Glutamatergic neuron (in vitro differentiated cells): ENCODE measurements around the gene FHIT. TPM values are rescaled to one million over a fixed set of nuclear protein-coding genes. Genes with fewer than 3 reads are reported as not detected.
"Not testable (repeated sequence)": the region's sequence is repeated elsewhere in the genome, so short reads cannot be mapped to it uniquely, and the experiment has no call there.

ENCODE experiments used
- DNase-seq: peaks from one replicate; pipeline ENCODE4 v3.0.0; 2022
- H3K27ac Mint-ChIP-seq: one replicate; pipeline ENCODE4 v1.8.0; 2020; ENCODE audit warnings: mild to moderate bottlenecking, mixed read lengths, inconsistent platforms; ENCODE audit not compliant: unreplicated experiment
- H3K27me3 Mint-ChIP-seq: one replicate; pipeline ENCODE4 v1.8.0; 2020; ENCODE audit warnings: mild to moderate bottlenecking, moderate library complexity, mixed read lengths, inconsistent platforms; ENCODE audit not compliant: unreplicated experiment
- H3K36me3 Mint-ChIP-seq: one replicate; pipeline ENCODE4 v1.8.0; 2020; ENCODE audit warnings: mild to moderate bottlenecking, mixed read lengths, inconsistent platforms; ENCODE audit not compliant: unreplicated experiment
- H3K4me1 Mint-ChIP-seq: one replicate; pipeline ENCODE4 v1.8.0; 2020; ENCODE audit warnings: mild to moderate bottlenecking, low read depth, mixed read lengths, inconsistent platforms; ENCODE audit not compliant: unreplicated experiment
- H3K4me3 Mint-ChIP-seq: one replicate; pipeline ENCODE4 v1.8.0; 2020; ENCODE audit warnings: mild to moderate bottlenecking, mixed read lengths, inconsistent platforms; ENCODE audit not compliant: unreplicated experiment
- H3K9me3 Mint-ChIP-seq: one replicate; pipeline ENCODE4 v1.8.0; 2020; ENCODE audit warnings: mild to moderate bottlenecking, moderate library complexity, mixed read lengths, inconsistent platforms; ENCODE audit not compliant: unreplicated experiment
- total RNA-seq: library from RNA; stranded (reverse); fragmentation: NEBNext Ultra II Directional; extraction: Animal tissue kit (Norgen Biotek cat#: 25700); gene quantifications from one replicate; pipeline ENCODE4 v1.2.1, GENCODE V29; 2021; ENCODE audit not compliant: unreplicated experiment
- TF ChIP-seq, protein P1 (sequence below): fragments of 200-600 bp; sonication (generic); IDR thresholded peaks from one replicate; pipeline ENCODE4 v1.5.0; 2021; ENCODE audit not compliant: partially characterized antibody, unreplicated experiment

The FHIT gene
- total RNA-seq, 1 donor from 2014 or later, result 15.2 TPM

DNA sequence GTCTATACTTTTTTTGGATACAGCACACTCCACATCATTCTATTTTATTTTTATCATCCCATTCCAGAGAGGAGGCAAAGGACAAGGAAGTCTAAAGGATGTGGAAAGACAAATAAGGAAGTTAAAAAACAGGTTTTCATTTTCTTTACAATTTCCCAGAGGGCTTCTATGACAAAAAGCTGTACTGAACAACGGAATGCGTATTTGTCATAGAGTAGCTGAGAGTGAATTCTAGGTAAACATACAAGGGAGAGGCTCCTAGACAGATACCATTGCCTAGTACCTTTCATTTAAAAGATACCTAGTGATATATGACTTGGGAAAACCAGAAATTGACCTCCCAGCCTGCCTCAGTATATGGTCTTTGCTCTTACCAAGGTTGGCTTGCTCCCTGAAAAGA is 341.7 kb downstream of the FHIT start:
- Mint-ChIP-seq H3K36me3 (no peaks in the 10 kb centered on the region), H3K27me3 (peaks cover 1% of the 10 kb centered on the region), H3K4me1 (no peaks in the 10 kb centered on the region), H3K9me3 (no peaks in the 10 kb centered on the region), H3K4me3 (no peak overlapping the region), H3K27ac (no peak overlapping the region)
- TF ChIP-seq, protein P1, sequence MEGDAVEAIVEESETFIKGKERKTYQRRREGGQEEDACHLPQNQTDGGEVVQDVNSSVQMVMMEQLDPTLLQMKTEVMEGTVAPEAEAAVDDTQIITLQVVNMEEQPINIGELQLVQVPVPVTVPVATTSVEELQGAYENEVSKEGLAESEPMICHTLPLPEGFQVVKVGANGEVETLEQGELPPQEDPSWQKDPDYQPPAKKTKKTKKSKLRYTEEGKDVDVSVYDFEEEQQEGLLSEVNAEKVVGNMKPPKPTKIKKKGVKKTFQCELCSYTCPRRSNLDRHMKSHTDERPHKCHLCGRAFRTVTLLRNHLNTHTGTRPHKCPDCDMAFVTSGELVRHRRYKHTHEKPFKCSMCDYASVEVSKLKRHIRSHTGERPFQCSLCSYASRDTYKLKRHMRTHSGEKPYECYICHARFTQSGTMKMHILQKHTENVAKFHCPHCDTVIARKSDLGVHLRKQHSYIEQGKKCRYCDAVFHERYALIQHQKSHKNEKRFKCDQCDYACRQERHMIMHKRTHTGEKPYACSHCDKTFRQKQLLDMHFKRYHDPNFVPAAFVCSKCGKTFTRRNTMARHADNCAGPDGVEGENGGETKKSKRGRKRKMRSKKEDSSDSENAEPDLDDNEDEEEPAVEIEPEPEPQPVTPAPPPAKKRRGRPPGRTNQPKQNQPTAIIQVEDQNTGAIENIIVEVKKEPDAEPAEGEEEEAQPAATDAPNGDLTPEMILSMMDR, result no peak
- no peak for DNase-seq

DNA sequence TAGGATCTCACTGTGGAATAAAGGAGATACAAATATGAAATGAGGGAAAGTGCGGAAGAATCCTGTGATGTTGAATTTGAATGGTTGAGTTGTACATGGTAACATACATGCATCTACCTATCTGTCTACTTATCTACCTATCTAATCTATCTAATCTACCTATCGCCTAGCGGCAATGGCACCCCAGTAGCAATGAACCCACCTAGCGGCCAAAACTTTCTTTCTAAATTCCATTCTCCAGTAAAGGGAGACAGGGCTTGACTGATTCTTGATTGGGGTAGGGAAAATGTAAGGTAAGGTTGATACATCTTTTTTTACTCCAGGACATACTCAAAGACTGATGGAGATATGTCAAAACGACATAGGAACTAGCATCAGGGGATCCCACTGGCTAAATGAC is 345.0 kb downstream of the FHIT start:
- H3K27ac Mint-ChIP-seq, result no peak overlapping the region
- no peaks in the 10 kb centered on the region for H3K9me3 Mint-ChIP-seq
- no peaks in the 10 kb centered on the region for H3K36me3 Mint-ChIP-seq
- H3K4me1 Mint-ChIP-seq, result no peaks in the 10 kb centered on the region
- no peak overlapping the region for H3K4me3 Mint-ChIP-seq
- TF ChIP-seq, protein P1, result no peak
- no peak for DNase-seq
- H3K27me3 Mint-ChIP-seq, result no peaks in the 10 kb centered on the region

DNA sequence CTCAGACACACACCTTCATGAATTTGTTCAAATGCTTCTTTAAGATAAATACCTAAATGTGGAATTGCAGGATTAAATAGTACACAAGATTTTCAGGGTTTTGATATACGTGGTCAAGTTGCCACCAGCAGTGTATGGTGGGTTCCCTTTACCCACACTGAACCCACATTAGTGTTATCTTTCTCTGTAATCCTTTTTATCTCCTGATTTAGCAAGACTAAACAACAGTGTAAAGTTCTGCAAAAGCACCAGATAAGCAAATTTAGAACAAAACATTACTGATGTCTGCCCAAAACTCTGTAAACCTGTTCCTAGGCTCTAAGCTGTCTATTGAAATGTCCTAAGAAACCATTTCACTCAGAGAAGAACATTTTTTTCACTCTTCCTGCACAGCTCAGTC is 352.9 kb downstream of the FHIT start:
- Mint-ChIP-seq H3K27ac (no peak overlapping the region), H3K4me1 (no peaks in the 10 kb centered on the region), H3K36me3 (no peaks in the 10 kb centered on the region), H3K9me3 (no peaks in the 10 kb centered on the region), H3K27me3 (no peaks in the 10 kb centered on the region), H3K4me3 (no peak overlapping the region)
- TF ChIP-seq, protein P1, result no peak
- no peak for DNase-seq

DNA sequence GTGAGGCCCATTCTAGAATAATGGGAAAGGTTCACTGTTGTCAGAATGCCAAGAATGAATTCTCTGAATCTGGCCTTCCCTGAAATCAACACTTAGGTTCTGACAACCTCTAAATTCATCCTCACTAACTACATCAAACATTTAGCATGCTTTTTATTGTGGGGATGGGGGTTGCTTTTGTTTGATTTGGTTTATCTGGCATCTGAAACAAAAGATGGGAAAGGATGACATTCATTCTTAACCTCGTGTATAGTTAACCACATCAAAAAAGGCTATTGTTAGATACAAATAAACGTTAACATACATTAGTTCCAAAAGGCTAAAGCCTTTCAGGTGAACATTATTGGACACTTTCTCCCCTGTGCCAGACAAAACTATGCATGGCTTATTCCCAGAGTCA is 357.3 kb downstream of the FHIT start:
- TF ChIP-seq, protein P1, result no peak
- no peak overlapping the region for H3K27ac Mint-ChIP-seq
- no peaks in the 10 kb centered on the region for H3K27me3 Mint-ChIP-seq
- no peaks in the 10 kb centered on the region for H3K9me3 Mint-ChIP-seq
- no peak for DNase-seq
- H3K36me3 Mint-ChIP-seq, result no peaks in the 10 kb centered on the region
- peaks cover 1% of the 10 kb centered on the region for H3K4me1 Mint-ChIP-seq
- no peak overlapping the region for H3K4me3 Mint-ChIP-seq

DNA sequence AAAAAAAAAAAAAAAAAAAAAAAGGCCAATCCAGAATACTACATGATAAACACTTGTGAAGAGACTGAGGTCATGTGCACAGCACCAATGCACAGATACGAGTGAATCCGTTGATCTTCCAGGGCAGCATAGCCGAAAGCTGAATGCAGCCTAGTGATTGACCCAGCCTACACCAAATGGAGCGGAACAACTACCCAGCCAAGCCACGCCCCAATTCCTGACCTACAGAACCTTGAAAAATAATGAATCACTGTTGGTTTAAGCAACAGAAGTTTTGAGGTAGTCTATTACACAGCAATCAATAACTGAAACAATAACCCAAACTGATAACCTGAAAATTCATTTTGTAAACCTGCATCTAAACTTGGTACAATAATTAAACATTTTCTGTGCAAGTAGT is 361.0 kb downstream of the FHIT start:
- no peak for DNase-seq
- no peaks in the 10 kb centered on the region for H3K36me3 Mint-ChIP-seq
- H3K4me3 Mint-ChIP-seq, result no peak overlapping the region
- no peak overlapping the region for H3K27ac Mint-ChIP-seq
- no peaks in the 10 kb centered on the region for H3K27me3 Mint-ChIP-seq
- H3K9me3 Mint-ChIP-seq, result no peaks in the 10 kb centered on the region
- peaks cover 1% of the 10 kb centered on the region for H3K4me1 Mint-ChIP-seq
- TF ChIP-seq, protein P1, result no peak

DNA sequence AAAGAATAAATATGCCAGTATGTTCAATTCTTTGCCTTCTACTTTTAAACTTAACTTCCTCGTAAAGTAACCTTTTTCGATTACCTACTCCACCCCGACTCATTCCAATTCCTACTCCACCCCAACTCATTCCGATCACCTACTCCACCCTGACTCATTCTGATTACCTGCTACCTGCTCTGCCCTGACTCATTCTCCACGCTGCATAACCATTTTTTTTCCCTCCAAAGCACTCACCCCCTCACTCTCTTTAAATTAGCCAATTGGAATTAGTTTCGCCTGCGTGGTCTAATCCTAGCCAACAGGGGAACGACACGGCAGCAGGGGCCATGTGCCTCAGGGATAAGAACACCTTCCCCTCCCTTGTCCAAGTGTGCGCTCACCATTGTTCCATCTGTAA is 362.3 kb downstream of the FHIT start:
- H3K4me1 Mint-ChIP-seq, H3K27me3 Mint-ChIP-seq, DNase-seq, H3K27ac Mint-ChIP-seq, H3K4me3 Mint-ChIP-seq, H3K36me3 Mint-ChIP-seq, H3K9me3 Mint-ChIP-seq: not testable (repeated sequence)
